ENCODE measurements around the gene LAIR1.
A peak's percentile ranks its signal among the peaks of the same experiment; 100 is the strongest.
"Not testable (repeated sequence)": the region's sequence is repeated elsewhere in the genome, so short reads cannot be mapped to it uniquely, and the experiment has no call there.

The LAIR1 gene

GRCh38 chr19:54329476-54330165, 35.1 kb downstream of the LAIR1 start:
- no peak for DNase-seq (ENCODE audit: low spot score)
- no peak for TF ChIP-seq CTCF (IDR thresholded peaks at IDR 0.05; ENCODE audit: extremely low read depth, missing control alignments)

- not testable (repeated sequence) for DNase-seq (ENCODE audit: low spot score)
Observed at GRCh38 chr19:54328781-54329180, 36.0 kb downstream of the LAIR1 start.

GRCh38 chr19:54325631-54326030, 39.1 kb downstream of the LAIR1 start:
- TF ChIP-seq CTCF (IDR thresholded peaks at IDR 0.05; ENCODE audit: extremely low read depth, missing control alignments), result no peak
- no peak for DNase-seq (ENCODE audit: low spot score)

- TF ChIP-seq CTCF (IDR thresholded peaks at IDR 0.05; ENCODE audit: extremely low read depth, missing control alignments), result peak; percentile 55
- DNase-seq (ENCODE audit: low spot score), result peak; percentile 70
Observed at GRCh38 chr19:54325194-54325621, 39.5 kb downstream of the LAIR1 start.

GRCh38 chr19:54324071-54324470, 40.7 kb downstream of the LAIR1 start:
- TF ChIP-seq CTCF (IDR thresholded peaks at IDR 0.05; ENCODE audit: extremely low read depth, missing control alignments), result no peak
- DNase-seq (ENCODE audit: low spot score), result no peak

GRCh38 chr19:54322934-54323333, 41.8 kb downstream of the LAIR1 start:
- DNase-seq (ENCODE audit: low spot score), result not testable (repeated sequence)

GRCh38 chr19:54322295-54322694, 42.4 kb downstream of the LAIR1 start:
- not testable (repeated sequence) for DNase-seq (ENCODE audit: low spot score)

GRCh38 chr19:54319892-54320670, 44.6 kb downstream of the LAIR1 start:
- no peak for TF ChIP-seq CTCF (IDR thresholded peaks at IDR 0.05; ENCODE audit: extremely low read depth, missing control alignments)
- no peak for DNase-seq (ENCODE audit: low spot score)

GRCh38 chr19:54319049-54319448, 45.7 kb downstream of the LAIR1 start:
- TF ChIP-seq CTCF (IDR thresholded peaks at IDR 0.05; ENCODE audit: extremely low read depth, missing control alignments), result no peak
- DNase-seq (ENCODE audit: low spot score), result no peak

All from GM20000 (cell line).